H1 (cell line): ENCODE results near the gene MYO1F. TPM values are rescaled to one million over a fixed set of nuclear protein-coding genes. Genes with fewer than 3 reads are reported as not detected.

Experiments
- BACH1 ChIP-seq: IDR thresholded peaks from 2 replicates; pipeline ENCODE4 v1.6.1; 2012; ENCODE audit warnings: low read length, improper control_type of control experiment
- BRCA1 ChIP-seq: IDR thresholded peaks from 2 replicates; pipeline ENCODE4 v1.6.1; 2012; ENCODE audit warnings: low read depth, low read length, improper control_type of control experiment
- EP300 ChIP-seq, 2 experiments: IDR thresholded peaks; 1 replicate in 1 of 2; 2 replicates in 1 of 2; pipeline ENCODE4 v1.6.1; 2011 to 2012; ENCODE audit warnings: low read depth in 2 of 2, low read length in 2 of 2, mild to moderate bottlenecking in 2 of 2, borderline replicate concordance in 1 of 2, inconsistent platforms in 1 of 2, moderate library complexity in 1 of 2
- HDAC6 ChIP-seq: IDR thresholded peaks from one replicate; pipeline ENCODE4 v1.7.1; 2012; ENCODE audit warnings: low read depth, mild to moderate bottlenecking, inconsistent platforms, low read length, moderate library complexity
- JUND ChIP-seq: IDR thresholded peaks from 2 replicates; pipeline ENCODE4 v1.6.1; 2011; ENCODE audit warnings: mild to moderate bottlenecking, improper control_type of control experiment, low read length
- MAFK ChIP-seq: IDR thresholded peaks from 2 replicates; pipeline ENCODE4 v1.6.1; 2012; ENCODE audit warnings: low read depth, mild to moderate bottlenecking, improper control_type of control experiment, low read length
- NRF1 ChIP-seq: IDR thresholded peaks from 2 replicates; pipeline ENCODE4 v1.6.1; 2011; ENCODE audit warnings: mild to moderate bottlenecking, low read depth, low read length, improper control_type of control experiment
- POLR2A ChIP-seq, 2 experiments: IDR thresholded peaks; 1 replicate in 1 of 2; 2 replicates in 1 of 2; pipeline ENCODE4 v1.6.1; 2011; ENCODE audit warnings: low read depth in 2 of 2, low read length in 2 of 2, mild to moderate bottlenecking in 2 of 2; ENCODE audit errors: control extremely low read depth in 1 of 2
- RAD21 ChIP-seq, 2 experiments: IDR thresholded peaks in 1 of 2; conservative IDR thresholded peaks in 1 of 2; 2 replicates each; pipeline ENCODE4 v1.6.1; 2011; ENCODE audit warnings: low read depth in 2 of 2, low read length in 2 of 2, improper control_type of control experiment in 1 of 2, inconsistent platforms in 1 of 2, mild to moderate bottlenecking in 1 of 2, moderate library complexity in 1 of 2
- SIN3A ChIP-seq, 2 experiments: IDR thresholded peaks in 1 of 2; conservative IDR thresholded peaks in 1 of 2; 2 replicates each; pipeline ENCODE4 v1.6.1; 2011 to 2012; ENCODE audit warnings: low read length in 2 of 2, improper control_type of control experiment in 1 of 2, low read depth in 1 of 2, mild to moderate bottlenecking in 1 of 2
- SP1 ChIP-seq: IDR thresholded peaks from 2 replicates; pipeline ENCODE4 v1.6.1; 2011; ENCODE audit warnings: low read depth, low read length
- TAF1 ChIP-seq: IDR thresholded peaks from 2 replicates; pipeline ENCODE4 v1.6.1; 2011; ENCODE audit warnings: mild to moderate bottlenecking, low read depth, low read length
- TAF7 ChIP-seq: optimal IDR thresholded peaks from 2 replicates; pipeline ENCODE3; 2011; ENCODE audit warnings: low read depth, mild to moderate bottlenecking, inconsistent platforms, low read length, moderate library complexity, borderline replicate concordance
- ZNF274 ChIP-seq: IDR thresholded peaks from 2 replicates; pipeline ENCODE4 v1.7.0; 2012; ENCODE audit warnings: low read length, borderline replicate concordance; ENCODE audit errors: extremely low read depth
- polyA plus RNA-seq, 7 experiments: library from polyadenylated mRNA; depleted of rRNA in 3 of 7; stranded (reverse) in 5 of 7; unstranded in 2 of 7; fragments of >200 nt in 5 of 7; fragments of 200-250 nt in 2 of 7; gene quantifications; 1 replicate in 5 of 7; 2 replicates in 1 of 7; 4 replicates in 1 of 7; pipeline versions ENCODE4 v1.2.1 to v1.2.3, GENCODE V29; 2011 to 2013; ENCODE audit warnings: missing spikeins in 2 of 7, mixed read lengths in 2 of 7
- total RNA-seq: library from RNA; stranded (reverse); fragmentation: NEBNext Ultra II Directional; extraction: Animal tissue kit (Norgen Biotek cat#: 25700); gene quantifications from 2 replicates; pipeline ENCODE4 v1.2.1, GENCODE V29; 2021
- TF ChIP-seq, protein P1 (sequence below), 3 experiments: IDR thresholded peaks; 1 replicate in 2 of 3; 2 replicates in 1 of 3; pipeline versions ENCODE4 v1.5.1 to v1.6.1; 2011; ENCODE audit warnings: low read length in 3 of 3, mild to moderate bottlenecking in 3 of 3, inconsistent platforms in 2 of 3, low read depth in 1 of 3, moderate library complexity in 1 of 3; ENCODE audit not compliant: insufficient read depth in 1 of 3; ENCODE audit errors: control extremely low read depth in 1 of 3
- TF ChIP-seq, protein P2 (sequence below): IDR thresholded peaks from 2 replicates; pipeline ENCODE4 v1.6.1; 2012; ENCODE audit warnings: inconsistent platforms

Gene MYO1F
- total and polyA plus RNA-seq, 2 of the 8 experiments (the other 6 are each of a cell fraction or from before 2014, with no cell fraction given): 1.4 to 4.6 TPM

DNA sequence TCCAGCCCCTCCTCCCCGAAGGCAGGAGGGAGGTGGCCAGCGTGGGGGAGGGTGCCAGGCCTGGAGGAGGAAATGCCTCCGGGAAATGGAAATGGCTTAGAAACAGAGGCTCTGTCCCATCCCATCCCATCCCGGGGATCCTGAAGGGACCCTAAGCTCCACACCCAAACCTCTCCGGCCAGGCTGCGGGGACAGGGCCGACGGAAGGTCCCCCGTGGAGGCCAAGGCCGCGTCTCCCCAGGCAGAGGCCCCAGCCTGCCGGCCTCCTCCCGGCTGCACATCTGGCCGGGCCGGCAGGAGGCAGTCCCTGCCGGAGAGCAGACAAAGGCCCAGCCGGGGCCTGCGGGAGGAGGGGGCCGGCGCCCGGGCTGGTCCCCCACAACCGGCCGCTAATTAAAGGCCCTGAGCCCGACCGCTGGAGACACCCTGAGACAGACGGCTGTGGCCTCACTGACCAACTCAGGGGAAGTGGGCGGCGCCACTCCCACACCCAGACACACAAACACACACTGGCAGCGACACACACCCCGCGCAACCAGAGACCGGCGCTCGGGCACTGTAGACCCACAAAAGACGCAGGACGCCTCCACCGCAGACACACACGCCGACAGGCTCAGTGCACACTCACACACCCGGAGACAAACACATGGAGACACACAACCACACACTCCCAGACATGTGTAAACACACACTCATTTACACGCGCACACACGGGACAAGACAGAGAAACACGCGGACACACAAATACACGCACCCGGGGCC, 32.2 kb upstream of the MYO1F start (continued):
- TF ChIP-seq, protein P1, sequence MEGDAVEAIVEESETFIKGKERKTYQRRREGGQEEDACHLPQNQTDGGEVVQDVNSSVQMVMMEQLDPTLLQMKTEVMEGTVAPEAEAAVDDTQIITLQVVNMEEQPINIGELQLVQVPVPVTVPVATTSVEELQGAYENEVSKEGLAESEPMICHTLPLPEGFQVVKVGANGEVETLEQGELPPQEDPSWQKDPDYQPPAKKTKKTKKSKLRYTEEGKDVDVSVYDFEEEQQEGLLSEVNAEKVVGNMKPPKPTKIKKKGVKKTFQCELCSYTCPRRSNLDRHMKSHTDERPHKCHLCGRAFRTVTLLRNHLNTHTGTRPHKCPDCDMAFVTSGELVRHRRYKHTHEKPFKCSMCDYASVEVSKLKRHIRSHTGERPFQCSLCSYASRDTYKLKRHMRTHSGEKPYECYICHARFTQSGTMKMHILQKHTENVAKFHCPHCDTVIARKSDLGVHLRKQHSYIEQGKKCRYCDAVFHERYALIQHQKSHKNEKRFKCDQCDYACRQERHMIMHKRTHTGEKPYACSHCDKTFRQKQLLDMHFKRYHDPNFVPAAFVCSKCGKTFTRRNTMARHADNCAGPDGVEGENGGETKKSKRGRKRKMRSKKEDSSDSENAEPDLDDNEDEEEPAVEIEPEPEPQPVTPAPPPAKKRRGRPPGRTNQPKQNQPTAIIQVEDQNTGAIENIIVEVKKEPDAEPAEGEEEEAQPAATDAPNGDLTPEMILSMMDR (IDR thresholded peaks at IDR 0.05; ENCODE audit: control extremely low read depth in 1 of 3, insufficient read depth in 1 of 3, low read depth in 1 of 3, low read length in 3 of 3): peak in 1 of 3 experiments; percentile 11; a peak in 2 of 4 replicates
- TF ChIP-seq TAF7 (peak; percentile 42), SIN3A (conservative IDR thresholded peaks at IDR 0.05 in 1 of 2, IDR thresholded peaks at IDR 0.05 in 1 of 2; ENCODE audit: low read depth in 1 of 2, low read length in 2 of 2) (peak in 1 of 2 experiments; percentile 56; a peak in 3 of 4 replicates), EP300 (IDR thresholded peaks at IDR 0.05; ENCODE audit: borderline replicate concordance in 1 of 2, low read depth in 2 of 2, low read length in 2 of 2) (peak in 1 of 2 experiments; percentile 52; a peak in 1 of 3 replicates), RAD21 (IDR thresholded peaks at IDR 0.05 in 1 of 2, conservative IDR thresholded peaks at IDR 0.05 in 1 of 2; ENCODE audit: low read depth in 2 of 2, low read length in 2 of 2) (peak in 1 of 2 experiments; percentile 0; a peak in 1 of 4 replicates), TAF1 (peak; percentile 51; the same call in 1 of the 2 replicates), MAFK (no peak), SP1 (0 out of 2 replicates have a peak, but pooled peaks have one; percentile 10), JUND (no peak), ZNF274 (no peak), HDAC6 (no peak), BRCA1 (no peak), BACH1 (no peak), POLR2A (IDR thresholded peaks at IDR 0.05; ENCODE audit: control extremely low read depth in 1 of 2, low read depth in 2 of 2, low read length in 2 of 2) (peak in 1 of 2 experiments; percentile 71; a peak in 1 of 3 replicates), NRF1 (no peak)
- TF ChIP-seq, protein P2, sequence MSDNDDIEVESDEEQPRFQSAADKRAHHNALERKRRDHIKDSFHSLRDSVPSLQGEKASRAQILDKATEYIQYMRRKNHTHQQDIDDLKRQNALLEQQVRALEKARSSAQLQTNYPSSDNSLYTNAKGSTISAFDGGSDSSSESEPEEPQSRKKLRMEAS: peak; percentile 11; the same call in 1 of the 2 replicates
- TF ChIP-seq, all 59 proteins: peak for 14
